Measurements from ENCODE around the gene NCAM1. TPM values are rescaled to one million over a fixed set of nuclear protein-coding genes. Genes with fewer than 3 reads are reported as not detected.

The NCAM1 gene
- total RNA-seq, 1 donor from 2014 or later = 20.3 TPM

DNA sequence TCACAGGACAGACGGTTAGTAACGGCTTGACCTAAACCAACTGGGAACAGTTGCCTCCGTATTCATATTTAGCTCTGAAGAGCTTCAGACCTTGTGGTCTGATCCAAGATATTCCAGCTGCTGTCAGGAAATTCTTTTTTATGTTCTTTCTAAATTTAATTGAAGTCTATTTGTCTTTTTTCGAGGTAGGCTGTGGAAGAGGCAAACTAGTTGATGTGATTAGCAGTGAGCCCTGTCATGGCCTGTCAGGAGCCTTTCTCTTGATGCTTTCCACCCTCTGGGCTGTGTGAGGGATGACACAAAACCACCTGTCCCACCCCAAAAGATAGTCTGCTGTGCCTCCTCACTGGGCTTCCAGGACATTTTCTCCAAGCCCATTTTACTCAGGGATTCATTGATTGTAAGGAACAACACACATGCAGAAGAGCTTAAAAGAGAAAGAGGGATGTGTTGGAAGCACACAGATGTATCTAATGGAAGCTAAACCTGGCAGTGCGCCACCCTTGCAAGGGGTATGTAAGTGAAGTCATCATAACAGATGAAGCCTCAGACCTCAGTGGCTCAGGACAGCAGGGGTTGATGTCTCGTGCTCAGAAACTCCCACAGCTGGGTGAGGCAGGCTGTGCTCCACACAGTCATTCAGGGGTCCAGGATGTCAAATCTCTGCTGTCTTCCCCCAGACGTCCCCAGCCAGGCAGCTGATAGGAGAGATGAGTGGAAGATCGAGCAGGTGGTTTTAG, 170.0 kb downstream of the NCAM1 start:
- DNase-seq (ENCODE audit: low spot score) = no peak

DNA sequence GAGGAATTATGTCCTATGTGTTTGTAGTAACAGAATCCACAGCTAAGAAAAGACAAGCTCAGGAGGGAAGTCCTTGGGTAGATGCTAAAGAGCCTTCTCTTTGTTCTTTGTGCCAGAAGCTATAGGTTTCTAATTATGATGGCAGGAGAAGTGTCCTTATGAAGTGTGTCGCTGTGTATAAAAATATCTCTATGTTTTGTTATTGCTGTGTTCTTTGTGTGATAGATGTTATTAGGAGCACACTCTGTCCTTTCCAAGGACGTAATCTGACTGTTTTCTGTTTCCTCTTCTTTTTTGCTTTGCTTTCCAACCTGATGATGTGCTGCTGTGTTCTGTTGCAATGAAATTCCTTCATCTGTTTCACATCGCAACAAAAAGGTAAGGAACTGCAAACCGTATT, 171.9 kb downstream of the NCAM1 start:
- DNase-seq (ENCODE audit: low spot score) = no peak

DNA sequence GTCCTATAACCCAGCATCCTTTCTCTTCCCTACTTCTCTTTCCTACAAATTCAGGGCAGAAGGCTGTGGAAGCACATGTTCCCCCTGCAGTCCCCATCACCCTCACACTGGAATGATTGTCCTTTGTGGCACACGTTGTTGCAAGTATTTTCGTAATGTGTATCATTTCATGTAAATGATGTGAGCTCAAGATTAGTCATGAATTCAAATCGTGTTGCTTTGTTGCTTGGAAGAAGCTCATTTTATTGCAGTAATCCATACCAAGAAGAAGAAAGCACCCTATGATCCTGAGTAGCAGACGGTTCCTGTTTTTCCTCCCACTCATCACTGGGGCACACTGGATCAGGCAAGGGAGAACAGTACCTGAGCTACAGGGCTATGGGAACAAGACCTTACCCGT, 173.4 kb downstream of the NCAM1 start:
- DNase-seq (ENCODE audit: low spot score) = no peak

DNA sequence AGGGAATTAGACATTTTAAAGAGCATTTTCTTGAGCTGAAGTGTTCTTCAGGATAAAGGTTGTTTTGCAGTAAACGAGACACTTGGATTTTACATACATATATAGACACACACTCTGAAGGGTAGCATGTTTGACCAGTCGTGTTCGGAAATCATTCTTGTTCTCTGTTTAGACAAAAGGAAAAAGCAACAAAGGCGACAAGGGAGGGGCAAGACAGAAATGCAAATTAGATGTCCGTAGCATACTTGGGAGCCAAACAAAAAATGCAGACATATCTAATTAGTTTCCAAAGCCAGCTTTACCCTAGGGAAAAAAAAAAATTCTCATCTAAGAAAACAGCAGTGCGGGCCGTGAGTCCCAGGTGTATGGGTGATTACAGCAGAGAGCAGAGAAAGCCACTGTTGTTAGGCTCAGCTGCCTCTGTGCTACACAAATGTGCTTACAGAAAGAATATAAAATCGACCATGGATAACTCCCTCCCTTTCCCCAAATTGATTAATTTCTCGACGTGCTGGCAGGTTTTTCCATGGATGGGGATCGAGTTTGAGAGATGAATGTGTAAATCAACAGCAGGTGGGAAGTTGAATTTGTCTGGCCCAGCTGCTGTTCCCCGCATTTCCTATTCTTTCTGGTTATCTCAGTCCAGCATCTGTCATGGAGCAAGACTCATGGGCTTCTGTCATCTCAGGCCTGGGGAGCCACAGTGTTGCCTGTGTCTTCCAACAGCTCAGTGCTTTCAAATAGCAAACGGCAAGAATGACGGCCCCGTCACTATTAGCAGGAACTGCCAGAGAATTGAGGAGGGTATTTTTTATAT, 176.7 kb downstream of the NCAM1 start:
- no peak for DNase-seq (ENCODE audit: low spot score)

DNA sequence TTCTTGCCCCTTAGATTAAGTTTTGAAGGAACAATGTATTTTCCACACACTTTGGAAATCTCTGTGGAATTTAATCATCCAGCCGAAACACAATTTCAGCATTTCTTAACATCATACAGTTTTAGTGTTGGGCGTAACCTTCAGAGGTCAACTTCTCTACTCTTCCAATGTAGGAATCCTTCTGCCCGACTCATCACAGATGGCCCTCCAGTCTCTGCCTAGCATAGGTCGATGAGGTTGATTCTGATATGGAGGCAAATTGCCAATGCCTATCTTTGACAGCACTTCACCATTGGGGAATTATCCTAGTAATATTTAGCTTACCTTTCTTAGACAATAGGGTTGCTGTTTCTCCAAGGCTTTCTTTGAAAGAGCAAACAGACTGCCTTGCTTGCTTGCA, 177.5 kb downstream of the NCAM1 start:
- DNase-seq (ENCODE audit: low spot score) = no peak

DNA sequence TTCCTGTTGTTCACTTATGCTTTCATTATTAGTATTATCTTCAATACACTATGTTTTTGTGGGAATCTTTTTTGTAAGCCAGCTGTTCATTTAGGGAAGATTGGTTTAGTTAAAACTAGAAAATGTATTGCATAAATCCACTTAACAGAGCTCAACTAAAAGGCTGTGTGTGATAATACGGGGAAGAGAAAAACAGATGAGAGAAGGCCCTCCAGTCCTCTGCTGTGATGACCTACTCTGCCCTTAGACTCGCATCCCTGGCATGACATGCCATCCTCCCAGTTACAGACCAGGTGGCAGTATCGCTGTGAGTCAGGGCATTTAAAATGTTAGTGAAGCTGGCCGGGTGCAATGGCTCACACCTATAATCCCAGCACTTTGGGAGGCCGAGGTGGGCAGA, 179.8 kb downstream of the NCAM1 start:
- DNase-seq (ENCODE audit: low spot score) = no peak

DNA sequence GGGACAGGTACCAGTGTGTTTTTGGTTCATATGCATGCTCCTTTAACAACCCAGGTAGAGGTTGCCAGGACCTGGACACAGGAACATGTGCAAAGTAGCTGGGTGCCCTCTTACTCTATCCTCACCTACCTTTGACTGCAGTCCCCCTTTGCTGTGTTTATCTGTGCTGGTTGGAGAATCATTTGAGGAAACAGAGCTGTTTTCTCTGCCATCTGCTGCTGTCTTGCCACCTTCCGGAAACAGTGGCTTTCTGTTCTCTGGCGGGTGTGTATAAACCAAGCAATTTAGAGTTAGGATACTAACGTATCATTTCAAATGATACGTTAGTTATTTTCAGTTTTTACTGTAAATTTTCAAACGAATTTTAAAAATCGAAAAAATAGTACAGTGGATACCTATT, 181.3 kb downstream of the NCAM1 start:
- DNase-seq (ENCODE audit: low spot score) = no peak

DNA sequence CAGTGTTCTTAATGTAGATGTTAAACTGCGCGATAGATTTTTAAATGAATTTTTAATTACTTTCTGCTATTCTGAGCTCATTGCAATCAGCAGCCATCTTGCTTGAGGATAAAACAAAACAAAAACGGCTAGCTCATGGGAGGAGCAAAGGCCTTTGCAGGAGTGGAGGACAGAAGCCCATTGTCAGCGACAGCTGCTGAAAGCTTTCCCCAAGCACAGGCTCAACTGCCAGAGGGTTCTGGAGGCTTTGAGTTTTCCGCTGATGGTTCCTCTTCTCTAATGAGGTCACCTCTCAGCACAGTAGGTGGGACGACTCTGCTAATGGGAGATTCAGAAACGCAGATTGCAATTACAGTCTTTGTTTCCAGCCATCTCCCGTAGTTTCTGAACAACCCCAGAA, 186.0 kb downstream of the NCAM1 start:
- DNase-seq (ENCODE audit: low spot score) = no peak

DNA sequence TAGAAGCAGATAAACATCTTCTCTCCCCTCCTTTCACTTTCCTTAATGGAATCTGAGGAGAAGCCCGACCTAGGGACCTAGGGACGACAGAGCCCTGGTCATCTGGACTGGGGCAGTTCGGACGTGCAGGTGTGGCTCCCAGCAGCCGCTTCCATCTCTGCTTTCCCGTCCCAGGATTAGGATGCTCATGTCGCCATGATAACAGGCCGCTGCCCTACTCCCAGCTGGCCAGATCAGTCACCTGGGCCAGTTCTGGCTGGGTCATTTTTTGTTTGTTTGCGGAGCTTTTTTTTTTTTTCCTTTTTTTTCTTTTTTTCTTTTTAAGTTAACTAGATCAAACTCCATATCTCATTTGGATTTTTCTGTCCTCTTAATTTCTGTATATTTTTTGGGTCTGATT, 186.9 kb downstream of the NCAM1 start:
- no peak for DNase-seq (ENCODE audit: low spot score)

DNA sequence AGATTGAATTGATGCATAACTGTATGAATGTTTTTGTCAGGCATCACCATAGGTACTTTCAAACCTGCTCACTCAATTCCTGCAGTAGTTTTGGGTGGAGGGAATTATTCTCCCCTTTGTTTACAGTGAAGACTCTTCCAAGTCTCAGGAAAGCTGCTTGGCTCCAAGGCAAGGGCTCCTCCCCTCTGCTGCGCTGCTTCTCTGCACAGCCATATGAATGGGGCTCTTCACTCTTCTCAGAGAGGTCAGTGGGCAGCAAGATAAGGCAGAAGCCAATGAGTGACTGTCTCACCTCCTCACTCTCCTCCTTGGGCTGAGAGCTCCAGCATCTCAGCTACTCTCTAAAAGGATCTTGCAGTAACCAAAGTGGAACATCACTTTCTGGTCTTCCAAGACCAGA, 187.4 kb downstream of the NCAM1 start:
- no peak for DNase-seq (ENCODE audit: low spot score)

DNA sequence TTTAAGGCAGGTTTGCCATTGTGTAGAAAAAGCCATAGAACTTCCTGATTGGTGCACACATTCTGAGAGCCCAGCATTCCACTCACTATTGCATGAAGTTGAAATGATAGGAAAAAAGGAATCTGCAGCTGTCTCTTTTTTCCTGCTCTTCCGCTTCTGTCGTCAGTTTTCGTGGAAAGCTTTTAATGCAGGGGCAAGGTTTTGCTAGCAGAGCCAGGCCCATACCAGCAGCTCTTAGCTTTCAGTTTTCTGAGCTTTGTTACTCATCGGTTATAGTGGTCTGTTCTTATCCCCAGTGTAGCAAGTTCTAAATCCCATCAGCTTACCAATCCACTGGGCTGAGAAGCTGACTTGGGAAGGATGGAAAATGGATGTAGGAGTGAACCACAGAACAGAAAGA, 190.3 kb downstream of the NCAM1 start:
- no peak for DNase-seq (ENCODE audit: low spot score)

DNA sequence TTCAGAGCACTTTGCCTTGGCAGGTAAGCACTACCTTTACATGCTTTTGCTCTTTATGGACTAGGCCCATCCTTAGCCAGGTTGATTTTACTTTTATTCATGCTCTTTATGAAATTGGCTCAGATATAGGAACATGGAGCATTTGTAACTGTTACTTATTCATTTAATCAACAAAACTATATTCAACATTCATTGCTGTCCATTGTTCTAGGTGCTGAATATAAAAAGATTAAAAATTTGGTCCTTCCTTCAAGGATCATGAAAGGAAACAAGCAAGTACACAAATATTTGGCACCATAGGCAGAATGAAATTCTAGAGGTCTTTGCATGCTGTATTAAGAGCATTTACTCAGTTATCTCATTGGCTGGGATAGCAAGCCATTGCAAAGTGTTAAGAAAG, 191.3 kb downstream of the NCAM1 start:
- no peak for DNase-seq (ENCODE audit: low spot score)

DNA sequence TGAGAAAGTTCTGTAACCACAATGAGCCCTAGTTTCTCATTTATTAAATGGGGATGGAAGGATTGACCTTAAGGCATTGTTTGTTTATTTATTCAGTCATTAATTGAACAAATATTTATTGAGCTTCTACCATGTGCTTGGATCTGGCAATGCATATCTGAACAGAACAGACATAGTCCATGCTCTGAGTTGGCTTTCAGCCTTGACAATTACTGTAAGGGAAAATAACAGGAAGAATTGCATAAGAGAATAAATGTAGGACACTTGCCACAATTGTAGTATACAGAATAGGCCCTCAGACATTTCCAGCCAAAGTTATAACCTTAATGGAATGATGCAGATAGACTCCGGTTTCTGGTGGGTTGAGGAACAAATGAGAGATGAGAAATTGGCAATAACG, 192.6 kb downstream of the NCAM1 start:
- DNase-seq (ENCODE audit: low spot score) = no peak

DNA sequence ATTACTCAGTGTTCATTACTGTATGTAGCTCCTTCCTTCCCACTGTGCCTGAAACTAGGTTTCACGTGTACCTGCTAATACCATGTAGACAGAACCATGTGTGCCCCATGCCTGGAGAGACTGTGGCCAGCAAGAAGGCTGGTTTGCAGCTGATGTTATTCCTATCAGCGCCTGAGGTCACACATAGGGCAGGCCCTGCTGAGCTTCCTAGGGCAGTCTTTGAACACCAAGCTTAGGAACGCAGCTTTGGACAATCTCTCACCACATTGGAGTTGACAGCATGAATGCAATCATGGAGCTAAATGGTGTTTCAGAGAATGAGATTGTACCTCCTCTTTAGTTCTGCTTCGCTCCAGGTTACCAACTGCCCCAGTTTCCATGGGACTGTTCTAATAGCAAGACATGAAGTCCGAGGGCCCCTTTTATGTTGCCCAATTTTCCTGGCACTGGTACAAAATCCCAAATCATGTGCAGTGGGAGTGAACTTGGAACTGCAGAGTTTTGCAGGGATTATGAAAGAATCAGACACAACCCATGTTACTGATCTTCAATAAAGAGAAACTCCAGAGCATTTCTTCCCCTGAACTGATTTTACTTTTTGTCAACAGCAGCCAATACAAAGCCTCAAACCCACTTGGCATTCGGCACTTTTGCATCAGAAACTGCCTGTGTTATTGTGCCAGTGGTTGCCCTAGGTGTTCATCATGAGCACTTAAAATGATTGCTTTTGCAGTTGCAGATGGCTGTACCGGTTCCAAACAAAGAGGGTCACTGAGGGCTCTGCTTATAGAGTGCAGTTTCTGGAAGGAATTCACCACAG, 199.0 kb downstream of the NCAM1 start:
- DNase-seq (ENCODE audit: low spot score) = no peak

DNA sequence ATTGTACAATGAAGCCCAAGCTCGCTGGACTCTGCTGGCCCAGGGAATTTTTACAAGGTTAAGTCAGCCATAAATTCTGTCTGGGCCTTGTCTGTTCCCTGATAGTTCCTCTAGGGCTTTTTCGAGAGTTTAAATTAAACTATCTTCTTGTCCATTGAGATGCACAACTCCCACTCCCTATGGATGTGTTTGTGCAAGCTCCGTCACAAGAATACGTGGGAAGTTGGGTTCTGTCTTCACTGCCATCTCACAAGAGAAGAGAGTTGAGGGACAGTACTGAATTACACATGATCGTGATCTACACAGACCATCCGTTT, 199.5 kb downstream of the NCAM1 start:
- no peak for DNase-seq (ENCODE audit: low spot score)

DNA sequence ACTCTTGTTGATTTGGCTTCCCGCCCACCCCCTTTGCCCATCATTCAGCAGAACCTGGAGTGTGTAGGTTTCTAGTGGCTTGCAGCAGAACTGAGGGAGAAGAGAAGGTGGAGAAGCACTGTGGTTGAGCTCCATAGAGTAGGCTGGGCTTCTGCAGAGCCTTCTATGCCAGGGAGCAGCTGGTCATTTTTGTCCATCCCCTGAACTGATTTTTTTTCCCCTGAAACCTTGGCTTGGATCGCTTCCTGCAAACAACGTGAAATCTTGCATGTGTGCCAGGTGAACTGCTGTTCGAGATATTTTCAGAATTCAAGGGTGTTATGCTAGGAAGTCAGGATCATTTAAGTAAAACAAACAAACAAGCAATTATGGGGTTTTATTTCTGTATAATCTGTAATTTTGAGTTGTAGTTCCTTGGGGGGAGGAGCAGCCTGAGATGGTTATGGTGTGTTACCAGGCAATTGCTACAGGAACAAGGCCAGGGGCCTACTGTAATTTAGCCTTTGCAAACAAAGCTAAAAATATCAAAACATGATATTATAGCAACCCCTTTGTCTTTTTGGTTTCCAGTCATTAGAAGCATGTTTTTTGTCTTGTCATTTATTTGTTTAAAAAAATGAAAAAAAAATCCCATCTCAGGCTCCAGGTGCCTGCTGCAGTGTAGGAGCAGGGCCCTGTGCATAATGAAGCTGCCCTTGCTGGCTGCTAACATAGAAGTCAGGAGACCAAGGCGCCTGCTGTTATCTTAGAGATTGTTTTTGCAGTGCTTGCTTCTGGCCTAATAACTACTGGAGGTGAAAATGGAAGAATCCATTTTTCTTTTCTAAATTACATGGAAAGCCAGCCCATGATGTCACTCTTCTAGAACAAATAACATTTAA, 200.7 kb downstream of the NCAM1 start:
- no peak for DNase-seq (ENCODE audit: low spot score)

DNA sequence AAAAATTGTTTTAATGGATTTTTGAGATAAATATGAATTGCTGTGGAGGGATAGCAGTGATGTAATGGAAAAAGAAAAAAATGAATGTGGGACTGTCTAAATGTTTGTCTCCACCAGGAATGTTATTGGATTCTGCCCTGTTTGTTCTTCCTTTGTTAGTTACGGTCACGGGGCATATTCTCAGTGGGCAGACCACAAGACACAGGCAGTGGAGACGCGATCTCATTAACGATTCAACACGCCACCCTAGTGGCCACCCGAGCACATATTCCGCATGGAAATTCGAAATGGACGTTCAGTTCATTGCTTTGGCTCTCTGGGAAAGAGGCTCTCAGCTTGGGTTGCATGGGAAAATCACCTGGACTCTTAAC, 201.4 kb downstream of the NCAM1 start:
- no peak for DNase-seq (ENCODE audit: low spot score)

DNA sequence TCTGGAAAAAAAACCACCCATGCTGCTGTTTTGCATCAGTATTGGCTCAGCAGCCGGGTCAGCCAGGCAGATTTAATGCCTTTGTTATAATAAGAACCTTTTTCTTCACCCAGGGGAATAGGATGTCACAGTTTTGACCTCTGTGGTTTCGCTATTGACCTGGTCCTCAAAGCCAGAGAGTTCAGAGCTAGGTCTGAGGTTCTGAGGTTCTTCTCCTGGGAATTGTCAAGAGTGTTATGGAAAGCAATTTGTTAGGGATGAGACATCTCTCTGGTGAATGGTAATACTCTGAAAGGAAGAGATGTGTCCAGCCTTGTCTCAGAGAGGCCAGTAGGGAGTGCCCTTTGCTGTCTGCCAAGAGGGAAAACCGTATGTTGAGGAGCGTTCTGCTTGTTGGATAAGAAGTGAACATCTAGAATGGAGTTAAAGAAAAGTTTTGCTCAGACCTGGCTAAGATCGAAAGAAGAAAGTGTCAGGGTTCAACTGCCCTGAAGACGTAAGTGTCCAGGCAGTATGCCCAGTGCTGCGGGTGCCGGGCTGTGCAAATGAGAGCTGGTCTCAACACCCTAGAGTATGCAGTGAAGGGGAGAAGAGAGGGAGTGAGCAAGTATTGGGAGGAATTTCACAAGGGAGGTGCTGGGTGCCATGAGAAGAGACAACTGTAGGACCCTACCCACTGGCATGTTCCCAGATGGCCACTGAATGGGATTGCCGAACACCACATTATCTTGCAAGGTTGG, 202.2 kb downstream of the NCAM1 start:
- peak; percentile 50 for DNase-seq (ENCODE audit: low spot score)

DNA sequence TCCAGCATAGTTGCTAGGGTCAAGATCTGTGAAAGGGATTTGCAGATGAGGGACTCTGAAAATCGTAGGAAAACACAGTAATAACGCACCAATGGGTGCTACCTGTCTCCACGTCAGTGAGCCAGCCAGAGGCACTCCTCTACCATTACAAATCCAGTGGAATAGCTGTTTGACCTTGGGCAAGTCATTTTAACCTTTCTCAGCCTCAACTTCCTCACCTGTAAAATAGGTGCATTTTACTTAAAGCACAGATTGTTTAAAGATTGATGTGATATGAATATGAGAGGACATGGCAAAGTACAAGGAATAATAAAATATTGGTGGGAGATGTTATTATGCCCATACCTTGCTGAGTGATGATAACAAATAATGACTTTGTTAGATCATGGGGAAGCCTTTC, 205.1 kb downstream of the NCAM1 start:
- no peak for DNase-seq (ENCODE audit: low spot score)

DNA sequence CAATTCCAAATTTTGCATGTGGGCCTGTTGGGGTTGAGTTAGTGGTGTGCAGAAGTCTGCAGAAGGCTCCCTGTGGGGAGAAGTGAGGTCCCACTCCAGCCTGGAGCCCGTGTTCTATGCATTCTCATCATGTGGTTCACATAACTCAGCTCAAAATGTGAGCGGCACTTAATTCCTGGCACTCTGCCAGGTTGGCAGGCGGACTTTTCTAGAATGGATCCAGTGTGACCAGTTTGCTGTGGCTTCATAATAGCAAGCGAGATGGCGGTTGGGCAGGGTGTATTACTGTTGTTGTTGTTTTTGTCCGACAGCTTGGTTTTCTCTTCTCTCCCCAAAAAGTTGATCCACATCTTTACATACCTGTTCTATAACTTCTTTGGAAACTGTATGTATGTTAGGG, 206.4 kb downstream of the NCAM1 start:
- no peak for DNase-seq (ENCODE audit: low spot score)

All from mucosa of gallbladder (tissue), 1 donor.